GM19240 (cell line): ENCODE results near the gene GUK1.
"Not testable (repeated sequence)": the region's sequence is repeated elsewhere in the genome, so short reads cannot be mapped to it uniquely, and the experiment has no call there.

Source experiments
- DNase-seq: peaks from one replicate; pipeline ENCODE4 v3.0.0; 2011; ENCODE audit warnings: low spot score; ENCODE audit not compliant: insufficient read length

Gene GUK1

GRCh38 chr1:228162286-228163006 lies 22.4 kb downstream of the GUK1 start:
- no peak for DNase-seq

DNA sequence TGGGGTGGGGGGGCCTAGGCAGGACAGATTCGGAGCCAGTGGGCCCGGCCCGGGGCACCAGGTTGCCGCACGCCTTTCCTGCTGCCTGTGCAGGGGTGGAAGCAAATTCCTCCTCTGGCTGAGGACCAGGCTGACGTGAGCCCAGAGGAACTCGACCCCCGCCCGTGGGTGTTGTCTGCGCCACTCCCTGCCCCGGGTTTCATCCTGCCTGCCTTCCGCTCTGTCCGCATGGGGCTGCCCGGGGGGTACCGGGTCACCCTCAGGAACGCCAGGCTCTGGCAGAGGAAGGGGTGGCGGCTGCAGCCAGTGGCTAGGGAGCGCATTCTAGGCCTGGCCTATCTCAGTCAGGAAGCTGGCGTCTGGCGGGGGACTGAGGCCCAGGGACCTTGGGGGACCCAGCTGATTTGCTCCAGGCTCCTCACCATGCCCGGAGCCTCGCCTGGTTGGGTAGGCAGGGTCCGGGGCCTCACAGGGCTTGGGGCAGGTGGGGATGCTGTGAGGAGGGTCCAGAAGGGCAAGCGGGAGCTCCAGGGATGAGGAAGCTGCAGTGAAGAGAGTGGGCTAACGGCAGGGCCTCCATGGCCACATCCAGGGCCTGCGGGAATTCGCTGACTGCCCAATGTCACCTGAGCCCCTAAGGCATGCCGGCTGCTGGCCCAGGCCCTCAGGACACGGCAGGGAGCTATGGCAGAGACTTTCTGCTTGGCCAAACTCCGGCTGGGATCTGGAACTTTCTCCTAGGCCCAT lies 23.1 kb downstream of the GUK1 start:
- no peak for DNase-seq

DNA sequence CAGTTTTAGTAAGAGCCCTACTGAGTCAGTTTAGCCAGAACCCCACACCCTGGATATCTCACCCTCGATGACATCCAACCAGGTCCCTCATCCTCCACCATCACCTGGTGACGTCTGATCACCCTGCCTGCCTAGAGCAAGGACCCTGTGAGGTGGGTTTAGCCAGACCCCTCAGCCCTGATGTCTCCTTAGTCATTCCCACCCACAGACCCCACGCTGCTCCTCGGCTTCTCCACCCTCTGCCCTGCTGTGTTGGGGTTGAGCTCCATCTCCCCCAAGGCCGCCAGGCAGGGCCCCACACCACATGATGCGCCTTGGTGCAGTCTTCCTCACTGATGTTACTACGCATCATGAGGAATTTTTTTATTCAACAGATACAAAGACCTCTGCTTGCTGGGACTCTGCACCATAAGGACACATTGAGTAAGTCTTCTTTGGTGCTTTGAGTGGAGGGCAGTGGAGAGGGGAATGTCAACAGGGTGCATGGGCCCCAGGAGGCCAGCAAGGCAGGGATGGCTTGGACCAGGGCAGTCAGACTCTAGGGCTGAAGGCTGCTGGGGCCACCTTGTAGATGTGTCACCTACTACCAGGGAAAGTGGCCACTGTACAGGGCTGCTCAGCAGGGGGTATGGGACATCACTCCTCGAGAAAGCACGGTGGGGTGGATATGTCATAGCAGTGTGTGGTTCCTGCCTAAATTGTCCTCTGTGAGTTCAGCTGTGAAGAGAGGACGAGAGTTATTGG lies 23.9 kb downstream of the GUK1 start:
- DNase-seq, result no peak

DNA sequence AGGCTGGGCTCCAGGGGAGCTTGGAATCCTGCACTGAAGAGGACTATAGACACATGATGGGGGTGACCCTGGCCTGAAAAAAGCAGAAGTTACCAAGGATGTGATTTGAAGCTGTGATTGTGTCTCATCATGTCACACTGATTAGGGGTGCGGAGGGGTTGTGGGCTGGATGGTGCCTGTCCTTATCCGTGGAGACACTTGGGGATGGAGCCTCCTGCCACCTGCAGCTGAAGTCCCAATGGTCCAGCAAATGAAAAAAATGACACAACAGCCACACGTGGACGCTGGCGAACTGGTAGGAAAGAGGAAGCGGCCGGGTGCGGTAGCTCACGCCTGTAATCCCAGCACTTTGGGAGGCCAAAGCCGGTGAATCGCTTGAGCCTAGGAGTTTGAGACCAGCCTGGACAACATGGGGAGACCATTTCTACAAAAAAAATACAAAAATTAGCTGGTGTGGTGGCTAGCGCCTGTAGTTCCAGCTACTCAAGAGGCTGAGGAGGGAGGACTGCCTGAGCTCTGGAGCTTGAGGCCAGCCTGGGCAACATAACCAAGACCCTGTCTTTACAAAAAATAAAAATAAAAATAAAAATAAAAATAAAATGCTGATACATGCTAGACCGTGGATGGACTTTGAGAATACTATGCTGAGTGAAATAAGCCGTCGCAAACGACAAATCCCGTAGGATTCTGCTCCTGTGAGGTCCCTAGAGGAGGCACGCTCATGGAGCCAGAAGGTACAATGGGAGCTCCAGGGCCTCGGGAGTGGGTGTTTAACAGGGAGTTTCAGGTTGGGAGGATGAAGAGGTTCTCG lies 24.7 kb downstream of the GUK1 start:
- DNase-seq, result no peak

DNA sequence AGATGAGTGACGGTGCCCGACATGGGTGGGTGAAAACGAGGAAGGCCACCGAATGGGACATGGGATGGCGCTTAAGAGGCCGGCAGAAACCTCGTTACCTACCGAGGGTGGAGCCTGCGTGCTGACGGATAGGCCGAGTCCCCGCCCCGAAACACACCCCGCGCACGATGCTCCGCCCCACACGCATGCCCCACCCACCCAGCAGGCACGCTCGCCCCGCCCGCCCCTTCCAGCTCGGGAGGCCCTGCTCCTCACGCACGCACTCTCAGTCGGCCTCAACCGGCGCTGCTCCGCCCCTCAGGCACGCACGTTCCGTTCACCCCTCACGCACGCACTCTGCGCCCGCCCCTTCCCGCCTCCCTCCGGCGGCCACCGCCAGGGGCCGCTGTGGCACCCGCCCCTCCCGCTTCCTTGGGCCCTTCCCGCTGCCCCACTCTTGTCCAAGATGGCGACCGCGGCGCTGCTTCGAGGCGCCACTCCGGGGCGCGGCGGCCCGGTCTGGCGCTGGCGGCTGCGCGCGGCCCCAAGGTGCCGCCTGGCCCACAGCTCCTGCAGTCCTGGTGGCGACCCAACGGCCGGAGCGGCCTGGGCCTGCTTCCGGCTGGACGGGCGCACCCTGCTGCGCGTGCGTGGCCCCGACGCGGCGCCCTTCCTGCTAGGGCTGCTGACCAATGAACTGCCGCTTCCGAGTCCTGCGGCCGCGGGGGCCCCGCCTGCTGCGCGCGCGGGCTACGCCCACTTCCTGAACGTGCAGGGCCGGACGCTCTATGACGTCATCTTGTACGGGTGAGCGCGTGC lies 25.5 kb downstream of the GUK1 start, which contains the start of gene IBA57:
Gene IBA57, plus strand, starts transcription at position 433 of the 798 bp plus-strand sequence. Its CDS starts 13 bp downstream, at position 446.
- peak; percentile 99 for DNase-seq

GRCh38 chr1:228166170-228166936 lies 26.3 kb downstream of the GUK1 start:
- DNase-seq, result peak; percentile 45

GRCh38 chr1:228168563-228169270 lies 28.6 kb downstream of the GUK1 start:
- DNase-seq, result no peak

DNA sequence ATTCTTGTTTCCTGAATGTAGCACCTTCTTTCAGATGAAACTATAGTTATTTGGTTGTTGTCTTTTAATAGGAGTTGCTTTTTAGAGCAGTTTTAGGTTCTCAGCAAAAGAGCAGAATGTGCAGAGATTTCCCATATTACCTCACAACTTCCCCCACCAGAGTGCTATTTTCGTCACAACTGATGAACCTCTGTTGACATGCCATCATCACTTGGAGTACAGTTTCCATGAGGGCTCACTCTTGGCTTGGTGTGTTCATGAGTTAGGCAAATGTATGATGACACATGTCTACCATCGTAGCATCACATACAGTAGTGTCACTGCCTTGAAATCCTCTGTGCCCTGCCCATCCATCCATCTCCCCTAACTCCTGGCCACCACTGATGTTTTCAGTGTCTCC lies 29.3 kb downstream of the GUK1 start:
- DNase-seq, result no peak

DNA sequence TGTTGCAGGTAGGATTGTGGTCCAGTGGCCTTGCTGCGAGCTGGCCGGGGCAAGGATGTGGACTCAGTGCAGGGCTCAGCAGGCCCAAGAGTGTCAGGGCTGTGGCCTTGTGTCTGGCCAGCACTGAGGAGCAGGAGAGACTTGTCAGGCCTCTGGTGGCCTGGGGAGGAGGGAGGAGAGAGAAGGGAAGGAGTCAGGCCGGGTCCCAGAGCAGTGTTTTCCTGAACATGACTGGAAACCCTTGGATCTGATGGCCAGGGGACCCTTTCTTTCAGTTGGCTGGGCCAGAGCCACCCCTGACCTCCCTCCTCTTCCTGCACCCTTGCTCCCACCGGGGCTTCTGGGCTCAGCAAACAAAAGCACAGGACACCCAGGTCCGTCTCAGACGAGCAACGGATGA lies 30.6 kb downstream of the GUK1 start:
- no peak for DNase-seq

DNA sequence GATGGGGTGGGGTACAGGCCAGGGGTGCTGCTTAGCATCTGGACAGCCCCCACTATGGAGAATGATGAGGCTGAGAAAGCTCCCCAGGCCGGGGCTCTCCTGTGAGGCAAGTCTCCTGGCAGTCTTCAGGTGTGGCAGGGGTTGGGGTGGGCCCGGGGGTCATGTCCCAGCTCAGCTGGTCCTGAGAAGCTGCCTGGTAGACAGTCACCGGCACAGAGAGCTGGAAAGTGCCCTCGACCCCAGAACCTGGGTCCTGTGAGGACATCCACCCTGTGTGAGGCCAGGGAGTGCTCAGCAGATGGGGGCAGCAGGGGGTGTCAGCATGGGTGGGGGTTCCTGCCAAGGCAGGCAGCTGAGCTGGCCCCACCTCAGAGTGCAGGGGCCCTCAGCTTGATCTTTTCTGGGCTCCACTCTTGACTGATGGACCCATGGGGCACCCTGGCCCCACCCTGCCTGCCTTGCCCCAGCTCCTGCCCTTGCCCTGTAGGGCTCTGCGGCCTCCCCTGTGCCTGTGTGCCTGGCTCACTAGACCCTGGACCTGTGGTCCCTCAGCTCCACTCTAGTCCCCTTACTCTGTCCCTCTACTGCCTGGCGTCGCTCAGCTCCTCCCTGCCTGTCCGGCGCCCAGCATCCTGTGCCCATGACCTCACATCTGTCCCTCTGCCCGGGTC lies 31.3 kb downstream of the GUK1 start:
- DNase-seq, result no peak

GRCh38 chr1:228172591-228173527 lies 32.8 kb downstream of the GUK1 start:
- no peak for DNase-seq

DNA sequence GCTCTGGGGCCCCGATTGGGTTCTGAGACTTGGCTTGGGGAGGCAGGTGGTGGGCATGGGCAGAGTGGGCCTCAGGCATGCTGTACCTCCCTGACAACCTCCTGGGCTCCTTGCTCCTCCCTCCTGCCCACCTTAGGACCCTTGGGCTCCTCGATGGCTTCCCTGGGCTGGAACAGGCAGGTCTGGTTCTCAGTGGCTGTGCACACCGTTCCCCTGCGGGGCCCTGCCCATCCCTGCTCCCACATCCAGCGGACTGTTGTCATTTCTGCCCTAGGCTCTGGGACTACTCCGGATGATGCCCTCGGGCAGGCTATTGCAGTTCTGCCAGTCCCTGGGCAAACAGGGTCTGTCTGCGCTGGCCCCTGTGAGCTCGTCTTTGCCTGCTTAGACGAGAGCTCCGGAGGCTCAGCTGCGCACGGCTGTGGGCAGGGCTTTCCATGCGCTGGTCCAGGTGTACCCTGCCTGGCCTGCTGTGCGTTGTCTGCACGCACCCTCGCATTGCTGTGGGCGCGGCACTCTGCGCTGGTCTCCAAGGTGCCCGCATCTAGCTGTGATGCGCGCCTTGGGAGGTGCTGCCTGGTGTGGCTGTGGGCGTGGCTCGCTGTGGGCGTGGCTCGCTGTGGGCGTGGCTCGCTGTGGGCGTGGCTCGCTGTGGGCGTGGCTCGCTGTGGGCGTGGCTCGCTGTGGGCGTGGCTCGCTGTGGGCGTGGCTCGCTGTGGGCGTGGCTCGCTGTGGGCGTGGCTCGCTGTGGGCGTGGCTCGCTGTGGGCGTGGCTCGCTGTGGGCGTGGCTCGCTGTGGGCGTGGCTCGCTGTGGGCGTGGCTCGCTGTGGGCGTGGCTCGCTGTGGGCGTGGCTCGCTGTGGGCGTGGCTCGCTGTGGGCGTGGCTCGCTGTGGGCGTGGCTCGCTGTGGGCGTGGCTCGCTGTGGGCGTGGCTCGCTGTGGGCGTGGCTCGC lies 33.7 kb downstream of the GUK1 start:
- not testable (repeated sequence) for DNase-seq

GRCh38 chr1:228174482-228175315 lies 34.6 kb downstream of the GUK1 start:
- no peak for DNase-seq

GRCh38 chr1:228175316-228176023 lies 35.4 kb downstream of the GUK1 start:
- no peak for DNase-seq

- no peak for DNase-seq
Measured at GRCh38 chr1:228176024-228176395, 35.9 kb downstream of the GUK1 start.
